IPS-18c (cell line): ENCODE data around the gene KLHL42.

ENCODE experiments used
- H3K4me3 ChIP-seq: 2 replicates; pipeline ENCODE4 v1.7.0; 2013; ENCODE audit warnings: low read depth, mild to moderate bottlenecking, low read length, moderate library complexity; ENCODE audit not compliant: insufficient read depth
- H3K9me3 ChIP-seq: one replicate; pipeline ENCODE4 v1.6.1; 2013; ENCODE audit warnings: mild to moderate bottlenecking, low read length, moderate library complexity; ENCODE audit not compliant: control insufficient read depth, insufficient read depth

The KLHL42 gene

GRCh38 chr12:27805238-27805637, 25.2 kb downstream of the KLHL42 start:
- Histone ChIP-seq H3K4me3 (no peak overlapping the region), H3K9me3 (no peaks in the 10 kb centered on the region)

GRCh38 chr12:27806259-27806658, 26.2 kb downstream of the KLHL42 start:
- Histone ChIP-seq H3K9me3 (no peaks in the 10 kb centered on the region), H3K4me3 (no peak overlapping the region)

GRCh38 chr12:27807063-27807703, 27.1 kb downstream of the KLHL42 start:
- Histone ChIP-seq H3K9me3 (no peaks in the 10 kb centered on the region), H3K4me3 (no peak overlapping the region)

- Histone ChIP-seq H3K4me3 (no peak overlapping the region), H3K9me3 (no peaks in the 10 kb centered on the region)
Observed at GRCh38 chr12:27808841-27809240, 28.8 kb downstream of the KLHL42 start.

- Histone ChIP-seq H3K9me3 (no peaks in the 10 kb centered on the region), H3K4me3 (no peak overlapping the region)
Observed at GRCh38 chr12:27810756-27811155, 30.7 kb downstream of the KLHL42 start.

- H3K9me3 ChIP-seq = no peaks in the 10 kb centered on the region
- no peak overlapping the region for H3K4me3 ChIP-seq
Observed at GRCh38 chr12:27812502-27812901, 32.5 kb downstream of the KLHL42 start.

- no peak overlapping the region for H3K4me3 ChIP-seq
- no peaks in the 10 kb centered on the region for H3K9me3 ChIP-seq
Observed at GRCh38 chr12:27814411-27814810, 34.4 kb downstream of the KLHL42 start.

GRCh38 chr12:27814851-27815591, 35.0 kb downstream of the KLHL42 start:
- Histone ChIP-seq H3K4me3 (no peak overlapping the region), H3K9me3 (no peaks in the 10 kb centered on the region)

GRCh38 chr12:27817766-27818165, 37.7 kb downstream of the KLHL42 start:
- no peak overlapping the region for H3K4me3 ChIP-seq
- no peaks in the 10 kb centered on the region for H3K9me3 ChIP-seq

GRCh38 chr12:27818401-27818918, 38.4 kb downstream of the KLHL42 start:
- Histone ChIP-seq H3K4me3 (no peak overlapping the region), H3K9me3 (no peaks in the 10 kb centered on the region)

- Histone ChIP-seq H3K4me3 (no peak overlapping the region), H3K9me3 (no peaks in the 10 kb centered on the region)
Observed at GRCh38 chr12:27820564-27820963, 40.5 kb downstream of the KLHL42 start.

- Histone ChIP-seq H3K9me3 (no peaks in the 10 kb centered on the region), H3K4me3 (no peak overlapping the region)
Observed at GRCh38 chr12:27821259-27821973, 41.4 kb downstream of the KLHL42 start.

GRCh38 chr12:27822076-27822712, 42.2 kb downstream of the KLHL42 start:
- no peaks in the 10 kb centered on the region for H3K9me3 ChIP-seq
- H3K4me3 ChIP-seq = no peak overlapping the region

GRCh38 chr12:27823038-27823437, 43.0 kb downstream of the KLHL42 start:
- Histone ChIP-seq H3K4me3 (no peak overlapping the region), H3K9me3 (no peaks in the 10 kb centered on the region)

- Histone ChIP-seq H3K9me3 (no peaks in the 10 kb centered on the region), H3K4me3 (no peak overlapping the region)
Observed at GRCh38 chr12:27824126-27824842, 44.3 kb downstream of the KLHL42 start.

GRCh38 chr12:27826076-27826475, 46.0 kb downstream of the KLHL42 start:
- Histone ChIP-seq H3K4me3 (no peak overlapping the region), H3K9me3 (no peaks in the 10 kb centered on the region)

- Histone ChIP-seq H3K9me3 (no peaks in the 10 kb centered on the region), H3K4me3 (no peak overlapping the region)
Observed at GRCh38 chr12:27828196-27828595, 48.2 kb downstream of the KLHL42 start.
